ENCODE results near the gene C14orf180. TPM values are rescaled to one million over a fixed set of nuclear protein-coding genes. Genes with fewer than 3 reads are reported as not detected.

Gene C14orf180
- polyA plus RNA-seq, 2 of the 4 experiments (the other 2 are of a cell fraction), result not detected

DNA sequence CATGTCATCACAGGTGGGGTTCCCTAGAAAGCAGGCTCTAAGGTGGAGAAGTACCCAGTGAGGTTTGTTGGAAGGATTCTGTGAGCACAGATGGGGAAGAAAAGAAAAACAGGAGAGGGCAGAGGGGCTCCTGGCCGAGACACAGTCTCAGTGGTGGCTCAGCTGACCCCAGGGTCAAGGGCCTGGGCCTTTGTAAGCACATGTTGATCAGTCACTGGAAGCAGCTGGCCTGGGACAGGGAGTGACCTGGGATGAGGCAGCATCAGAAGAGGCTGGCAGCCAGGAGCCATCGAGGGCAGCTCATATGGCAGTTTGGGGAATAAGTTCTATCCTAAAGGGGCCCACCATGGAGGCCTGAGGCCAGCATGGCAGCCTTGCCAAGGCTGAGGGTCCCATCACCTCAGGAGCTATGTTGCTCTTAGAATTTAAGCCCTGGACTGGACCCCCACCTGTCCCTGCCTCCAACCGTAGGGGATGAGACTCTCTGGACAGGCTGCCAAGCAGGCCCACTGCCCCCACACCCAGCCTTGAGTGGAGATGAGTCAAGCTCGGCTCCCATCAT is 31.3 kb downstream of the C14orf180 start (continued):
- TF ChIP-seq RCOR1 (IDR thresholded peaks at IDR 0.05; ENCODE audit: low read depth, low read length) (no peak), JUNB (IDR thresholded peaks at IDR 0.05) (no peak), HEYL (CRISPR knock-in tag; IDR thresholded peaks at IDR 0.05) (no peak), FOSB (CRISPR knock-in tag; IDR thresholded peaks at IDR 0.05) (no peak), MAFK (IDR thresholded peaks at IDR 0.05; ENCODE audit: partially characterized antibody) (no peak), KDM5A (IDR thresholded peaks at IDR 0.05) (no peak)

DNA sequence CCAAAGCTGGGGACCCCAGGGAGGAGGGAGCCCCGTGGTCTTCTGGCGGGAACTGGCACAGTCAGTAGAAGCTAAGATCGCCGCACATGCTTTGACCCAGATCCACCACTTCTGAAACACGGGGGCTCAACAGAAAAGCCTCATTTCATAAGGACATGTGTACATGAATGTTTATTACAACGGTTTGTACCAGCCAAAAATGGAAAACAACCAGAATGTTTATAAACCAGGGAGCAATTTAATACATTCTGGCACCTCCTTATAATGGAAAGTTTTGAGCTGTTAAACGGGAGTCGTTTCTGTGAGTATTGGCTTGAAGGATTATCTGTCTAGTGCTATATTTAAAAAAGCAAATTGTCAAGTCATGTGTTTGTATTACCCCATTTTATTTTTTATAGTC is 32.3 kb downstream of the C14orf180 start:
- H3K4me1 ChIP-seq, result no peaks in the 10 kb centered on the region
- ATAC-seq (no peak), FAIRE-seq (no peak), DNase-seq (ENCODE audit: low read depth in 1 of 2, low spot score in 1 of 2) (no peak)
- ChIA-PET POLR2A (no interaction called here), CTCF (interaction anchor here (0.6 kb wide), 1 partner anchor 34 kb away, joined by 3 read pairs; no protein-coding TSS in a partner anchor)
- no peak overlapping the region for H3K4me2 ChIP-seq
- WGBS (ENCODE audit: missing lambda C conversion rate), result 10% methylated on average over 8 of the region's 8 CpGs
- H3K27ac ChIP-seq, result no peak overlapping the region
- H3K4me3 ChIP-seq, result no peak overlapping the region
- peaks cover 5% of the 10 kb centered on the region; the same call in 2 of the 3 replicates for H3K9me3 ChIP-seq
- TF ChIP-seq RCOR1 (IDR thresholded peaks at IDR 0.05; ENCODE audit: low read depth, low read length), result no peak
- no peak for TF ChIP-seq EHMT2 (IDR thresholded peaks at IDR 0.05; ENCODE audit: low read depth)
- TF ChIP-seq MAZ (IDR thresholded peaks at IDR 0.05; ENCODE audit: borderline replicate concordance, low read depth, low read length), result no peak
- no peak for TF ChIP-seq POLR2AphosphoS2 (conservative IDR thresholded peaks at IDR 0.05; ENCODE audit: low read length)
- no peak for TF ChIP-seq SREBF2 (IDR thresholded peaks at IDR 0.05)
- no peak for TF ChIP-seq RAD21 (conservative IDR thresholded peaks at IDR 0.05 in 1 of 2, IDR thresholded peaks at IDR 0.05 in 1 of 2)
- TF ChIP-seq TP53 (CRISPR knock-in tag; IDR thresholded peaks at IDR 0.05), result no peak
- no peak for TF ChIP-seq SMC3 (IDR thresholded peaks at IDR 0.05)
- no peak for TF ChIP-seq RARB (CRISPR knock-in tag; IDR thresholded peaks at IDR 0.05)
- TF ChIP-seq EP300 (IDR thresholded peaks at IDR 0.05), result no peak
- no peak for TF ChIP-seq KDM1A (IDR thresholded peaks at IDR 0.05; ENCODE audit: low read depth)
- TF ChIP-seq HMGXB4 (CRISPR knock-in tag; IDR thresholded peaks at IDR 0.05; ENCODE audit: borderline replicate concordance), result no peak
- no peak for TF ChIP-seq FOSL2 (IDR thresholded peaks at IDR 0.05)
- TF ChIP-seq FOSL2 (CRISPR knock-in tag; IDR thresholded peaks at IDR 0.05), result no peak
- TF ChIP-seq FOSB (CRISPR knock-in tag; IDR thresholded peaks at IDR 0.05), result no peak
- TF ChIP-seq E2F6 (IDR thresholded peaks at IDR 0.05; ENCODE audit: borderline replicate concordance, low read depth), result no peak
- TF ChIP-seq USF2 (IDR thresholded peaks at IDR 0.05), result no peak
- no peak for TF ChIP-seq MYC (IDR thresholded peaks at IDR 0.05; ENCODE audit: borderline replicate concordance, low read length)
- TF ChIP-seq, protein P1, sequence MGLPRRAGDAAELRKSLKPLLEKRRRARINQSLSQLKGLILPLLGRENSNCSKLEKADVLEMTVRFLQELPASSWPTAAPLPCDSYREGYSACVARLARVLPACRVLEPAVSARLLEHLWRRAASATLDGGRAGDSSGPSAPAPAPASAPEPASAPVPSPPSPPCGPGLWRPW (IDR thresholded peaks at IDR 0.05), result no peak
